ENCODE results near the gene GLI1.
"Not testable (repeated sequence)": the region's sequence is repeated elsewhere in the genome, so short reads cannot be mapped to it uniquely, and the experiment has no call there.

The GLI1 gene

DNA sequence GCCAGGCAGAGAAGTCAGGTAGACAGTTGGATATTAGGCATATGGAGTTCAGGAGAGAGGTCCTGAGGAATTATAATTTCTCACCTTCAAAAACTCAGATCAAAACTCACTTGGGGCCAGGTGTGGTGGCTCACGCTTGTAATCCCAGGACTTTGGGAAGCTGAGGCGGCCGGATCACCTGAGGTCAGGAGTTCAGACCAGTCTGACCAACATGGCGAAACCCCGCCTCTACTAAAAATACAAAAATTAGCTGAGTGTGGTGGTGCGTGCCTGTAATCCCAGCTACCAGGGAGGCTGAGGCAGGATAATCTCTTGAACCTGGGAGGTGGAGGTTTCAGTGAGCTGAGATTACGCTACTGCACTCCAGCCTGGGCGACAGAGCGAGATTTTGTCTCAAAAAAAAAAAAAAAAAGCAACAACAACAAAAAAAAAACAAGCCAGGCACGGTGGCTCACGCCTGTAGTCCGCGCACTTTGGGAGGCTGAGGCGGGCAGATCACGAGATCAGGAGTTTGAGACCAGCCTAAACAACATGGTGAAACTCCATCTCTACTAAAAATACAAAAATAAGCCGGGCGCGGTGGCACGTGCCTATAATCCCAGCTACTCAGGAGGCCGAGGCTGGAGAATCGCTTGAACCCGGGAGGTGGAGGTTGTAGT lies 42.9 kb downstream of the GLI1 start:
- H3K4me1 ChIP-seq (ENCODE audit: control insufficient read depth, low read depth, low read length); H3K56ac ChIP-seq (ENCODE audit: low read length); H3K79me2 ChIP-seq (ENCODE audit: control insufficient read depth, insufficient read depth, low read length); H3K18ac ChIP-seq (ENCODE audit: low read length); DNase-seq; H2BK120ac ChIP-seq (ENCODE audit: low read depth, low read length); H3K9ac ChIP-seq (ENCODE audit: low read length); H3K79me1 ChIP-seq (ENCODE audit: low read length); H2BK15ac ChIP-seq (replicated peaks; ENCODE audit: low read depth); H3K27me3 ChIP-seq (ENCODE audit: insufficient read depth, low read length, poor library complexity); H3K23ac ChIP-seq (ENCODE audit: low read length); H3K4me3 ChIP-seq (ENCODE audit: low read length); H4K8ac ChIP-seq (ENCODE audit: low read depth, low read length); H3K4ac ChIP-seq (ENCODE audit: low read depth, low read length); H4K5ac ChIP-seq (ENCODE audit: low read length); H3K27ac ChIP-seq (ENCODE audit: low read depth, low read length); H2AK5ac ChIP-seq (ENCODE audit: low read length); H2BK5ac ChIP-seq (ENCODE audit: low read length); H3K4me2 ChIP-seq (ENCODE audit: low read length): not testable (repeated sequence)
- H3K36me3 ChIP-seq (ENCODE audit: control insufficient read depth, insufficient read depth, low read length): peaks cover 28% of the 10 kb centered on the region
- no CpG with 5 or more reads among the region's 22 CpGs for WGBS (ENCODE audit: extremely low coverage, insufficient coverage, low lambda C conversion rate)

DNA sequence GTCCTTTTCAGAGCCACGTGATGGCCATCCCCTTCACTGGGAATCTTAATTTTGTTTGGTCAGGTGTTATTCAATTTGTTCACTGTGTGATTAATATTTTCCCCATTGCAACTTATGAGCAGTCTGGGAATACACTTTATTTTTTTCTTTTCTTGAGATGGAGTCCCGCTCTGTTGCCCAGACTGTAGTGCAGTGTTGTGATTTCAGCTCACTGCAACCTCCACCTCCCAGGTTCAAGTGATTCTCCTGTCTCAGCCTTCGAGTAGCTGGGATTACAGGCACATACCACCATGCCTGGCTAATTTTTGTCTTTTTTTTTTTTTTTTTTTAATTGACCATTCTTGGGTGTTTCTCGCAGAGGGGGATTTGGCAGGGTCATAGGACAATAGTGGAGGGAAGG lies 47.0 kb downstream of the GLI1 start:
- WGBS (ENCODE audit: extremely low coverage, insufficient coverage, low lambda C conversion rate): no CpG with 5 or more reads among the region's 4 CpGs
- DNase-seq; H3K27ac ChIP-seq (ENCODE audit: low read depth, low read length); H3K4ac ChIP-seq (ENCODE audit: low read depth, low read length); H2BK15ac ChIP-seq (replicated peaks; ENCODE audit: low read depth); H3K79me1 ChIP-seq (ENCODE audit: low read length); H4K5ac ChIP-seq (ENCODE audit: low read length); H3K18ac ChIP-seq (ENCODE audit: low read length); H3K79me2 ChIP-seq (ENCODE audit: control insufficient read depth, insufficient read depth, low read length); H3K9ac ChIP-seq (ENCODE audit: low read length); H3K4me2 ChIP-seq (ENCODE audit: low read length); H2AK5ac ChIP-seq (ENCODE audit: low read length); H3K4me1 ChIP-seq (ENCODE audit: control insufficient read depth, low read depth, low read length); H3K56ac ChIP-seq (ENCODE audit: low read length); H3K27me3 ChIP-seq (ENCODE audit: insufficient read depth, low read length, poor library complexity); H4K8ac ChIP-seq (ENCODE audit: low read depth, low read length); H3K23ac ChIP-seq (ENCODE audit: low read length); H2BK5ac ChIP-seq (ENCODE audit: low read length); H3K4me3 ChIP-seq (ENCODE audit: low read length); H2BK120ac ChIP-seq (ENCODE audit: low read depth, low read length): not testable (repeated sequence)
- peaks cover 16% of the 10 kb centered on the region for H3K36me3 ChIP-seq (ENCODE audit: control insufficient read depth, insufficient read depth, low read length)

DNA sequence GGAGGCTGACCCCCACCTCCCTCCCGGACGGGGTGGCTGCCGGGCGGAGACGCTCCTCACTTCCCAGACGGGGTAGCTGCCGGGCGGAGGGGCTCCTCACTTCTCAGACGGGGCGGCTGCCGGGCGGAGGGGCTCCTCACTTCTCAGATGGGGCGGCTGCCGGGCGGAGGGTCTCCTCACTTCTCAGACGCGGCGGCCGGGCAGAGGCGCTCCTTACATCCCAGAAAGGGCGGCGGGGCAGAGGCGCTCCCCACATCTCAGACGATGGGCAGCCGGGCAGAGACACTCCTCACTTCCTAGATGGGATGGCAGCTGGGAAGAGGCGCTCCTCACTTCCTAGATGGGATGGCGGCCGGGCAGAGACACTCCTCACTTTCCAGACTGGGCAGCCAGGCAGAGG lies 48.2 kb downstream of the GLI1 start:
- H3K27me3 ChIP-seq (ENCODE audit: insufficient read depth, low read length, poor library complexity); H3K4me2 ChIP-seq (ENCODE audit: low read length); H2BK15ac ChIP-seq (replicated peaks; ENCODE audit: low read depth); H3K9ac ChIP-seq (ENCODE audit: low read length); H3K27ac ChIP-seq (ENCODE audit: low read depth, low read length); H3K79me2 ChIP-seq (ENCODE audit: control insufficient read depth, insufficient read depth, low read length); H2BK120ac ChIP-seq (ENCODE audit: low read depth, low read length); H3K23ac ChIP-seq (ENCODE audit: low read length); H3K4me1 ChIP-seq (ENCODE audit: control insufficient read depth, low read depth, low read length); H3K4me3 ChIP-seq (ENCODE audit: low read length); H4K8ac ChIP-seq (ENCODE audit: low read depth, low read length); H3K4ac ChIP-seq (ENCODE audit: low read depth, low read length); H3K18ac ChIP-seq (ENCODE audit: low read length); H3K56ac ChIP-seq (ENCODE audit: low read length); DNase-seq; H4K5ac ChIP-seq (ENCODE audit: low read length); H2AK5ac ChIP-seq (ENCODE audit: low read length); H3K79me1 ChIP-seq (ENCODE audit: low read length); H2BK5ac ChIP-seq (ENCODE audit: low read length): not testable (repeated sequence)
- peaks cover 24% of the 10 kb centered on the region for H3K36me3 ChIP-seq (ENCODE audit: control insufficient read depth, insufficient read depth, low read length)
- WGBS (ENCODE audit: extremely low coverage, insufficient coverage, low lambda C conversion rate): no CpG with 5 or more reads among the region's 28 CpGs

DNA sequence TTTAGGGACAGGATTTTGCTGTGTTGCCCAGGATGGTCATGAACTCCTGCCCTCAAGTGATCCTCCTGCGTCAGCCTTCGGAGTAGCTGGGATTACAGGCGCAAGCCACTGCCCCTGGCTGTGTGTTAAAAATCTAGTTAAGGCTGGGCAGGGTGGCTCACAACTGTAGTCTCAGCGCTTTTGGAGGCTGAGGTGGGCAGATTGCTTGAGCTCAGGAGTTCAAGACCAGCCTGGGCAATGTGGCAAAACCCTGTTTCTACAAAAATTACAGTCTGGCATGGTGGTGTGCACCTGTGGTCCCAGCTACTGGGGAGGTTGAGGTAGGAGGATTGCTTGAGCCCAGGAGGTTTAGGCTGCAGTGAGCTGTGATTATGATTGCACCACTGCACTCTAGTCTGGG lies 51.6 kb downstream of the GLI1 start:
- H3K4ac ChIP-seq (ENCODE audit: low read depth, low read length): no peak overlapping the region
- no peak overlapping the region for H3K27ac ChIP-seq (ENCODE audit: low read depth, low read length)
- H3K9ac ChIP-seq (ENCODE audit: low read length): no peak overlapping the region
- no peaks in the 10 kb centered on the region for H3K27me3 ChIP-seq (ENCODE audit: insufficient read depth, low read length, poor library complexity)
- peaks cover 2% of the 10 kb centered on the region for H3K79me1 ChIP-seq (ENCODE audit: low read length)
- H3K36me3 ChIP-seq (ENCODE audit: control insufficient read depth, insufficient read depth, low read length): peaks cover 29% of the 10 kb centered on the region
- no peak overlapping the region for H2BK120ac ChIP-seq (ENCODE audit: low read depth, low read length)
- no peak overlapping the region for H2BK5ac ChIP-seq (ENCODE audit: low read length)
- no peak overlapping the region for H4K5ac ChIP-seq (ENCODE audit: low read length)
- H3K56ac ChIP-seq (ENCODE audit: low read length): no peak overlapping the region
- H4K8ac ChIP-seq (ENCODE audit: low read depth, low read length): no peak overlapping the region
- no CpG with 5 or more reads among the region's 4 CpGs for WGBS (ENCODE audit: extremely low coverage, insufficient coverage, low lambda C conversion rate)
- H3K79me2 ChIP-seq (ENCODE audit: control insufficient read depth, insufficient read depth, low read length): no peaks in the 10 kb centered on the region
- no peak overlapping the region for H2AK5ac ChIP-seq (ENCODE audit: low read length)
- H3K23ac ChIP-seq (ENCODE audit: low read length): no peak overlapping the region
- DNase-seq: no peak
- no peak overlapping the region for H2BK15ac ChIP-seq (replicated peaks; ENCODE audit: low read depth)
- H3K18ac ChIP-seq (ENCODE audit: low read length): no peak overlapping the region
- H3K4me1 ChIP-seq (ENCODE audit: control insufficient read depth, low read depth, low read length): no peaks in the 10 kb centered on the region
- H3K4me2 ChIP-seq (ENCODE audit: low read length): no peak overlapping the region
- H3K4me3 ChIP-seq (ENCODE audit: low read length): no peak overlapping the region

DNA sequence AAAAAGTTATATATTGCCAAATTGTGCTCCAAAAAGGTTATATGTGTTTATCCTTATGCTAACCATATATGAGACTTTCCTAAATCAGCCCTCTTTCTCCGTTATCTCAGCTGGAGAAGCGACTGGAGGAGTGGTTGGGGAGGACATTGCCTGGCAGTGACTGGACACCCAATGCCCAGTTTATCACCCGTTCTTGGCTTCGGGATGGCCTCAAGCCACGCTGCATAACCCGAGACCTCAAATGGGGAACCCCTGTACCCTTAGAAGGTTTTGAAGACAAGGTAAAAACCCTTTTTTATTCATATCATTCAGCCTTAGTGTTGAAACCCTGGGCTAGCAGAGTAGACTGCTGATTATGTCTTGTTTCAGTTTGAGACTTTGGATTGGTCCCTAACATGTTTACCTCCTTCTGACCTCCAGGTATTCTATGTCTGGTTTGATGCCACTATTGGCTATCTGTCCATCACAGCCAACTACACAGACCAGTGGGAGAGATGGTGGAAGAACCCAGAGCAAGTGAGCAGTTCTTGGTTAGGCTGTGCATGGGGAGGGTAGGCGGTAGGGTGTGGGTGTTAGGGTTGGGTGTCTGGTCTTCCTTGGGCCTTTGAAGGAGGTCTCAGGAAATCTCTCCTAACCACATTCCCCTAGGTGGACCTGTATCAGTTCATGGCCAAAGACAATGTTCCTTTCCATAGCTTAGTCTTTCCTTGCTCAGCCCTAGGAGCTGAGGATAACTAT lies 52.2 kb downstream of the GLI1 start:
- DNase-seq: no peak

More for the DNA sequence above, 52.2 kb downstream of the GLI1 start:
- no peaks in the 10 kb centered on the region for H3K79me2 ChIP-seq (ENCODE audit: control insufficient read depth, insufficient read depth, low read length)
- no peak overlapping the region for H3K4me2 ChIP-seq (ENCODE audit: low read length)
- WGBS (ENCODE audit: extremely low coverage, insufficient coverage, low lambda C conversion rate): no CpG with 5 or more reads among the region's 7 CpGs
- no peak overlapping the region for H3K18ac ChIP-seq (ENCODE audit: low read length)
- H4K8ac ChIP-seq (ENCODE audit: low read depth, low read length): no peak overlapping the region
- H2BK15ac ChIP-seq (replicated peaks; ENCODE audit: low read depth): no peak overlapping the region
- no peak overlapping the region for H3K9ac ChIP-seq (ENCODE audit: low read length)
- no peak overlapping the region for H2BK120ac ChIP-seq (ENCODE audit: low read depth, low read length)
- H3K27me3 ChIP-seq (ENCODE audit: insufficient read depth, low read length, poor library complexity): no peaks in the 10 kb centered on the region
- H4K5ac ChIP-seq (ENCODE audit: low read length): no peak overlapping the region
- H3K56ac ChIP-seq (ENCODE audit: low read length): no peak overlapping the region
- no peaks in the 10 kb centered on the region for H3K4me1 ChIP-seq (ENCODE audit: control insufficient read depth, low read depth, low read length)
- no peak overlapping the region for H3K27ac ChIP-seq (ENCODE audit: low read depth, low read length)
- H3K4ac ChIP-seq (ENCODE audit: low read depth, low read length): no peak overlapping the region
- no peak overlapping the region for H3K4me3 ChIP-seq (ENCODE audit: low read length)
- H3K23ac ChIP-seq (ENCODE audit: low read length): no peak overlapping the region
- H2BK5ac ChIP-seq (ENCODE audit: low read length): no peak overlapping the region
- H3K79me1 ChIP-seq (ENCODE audit: low read length): peaks cover 4% of the 10 kb centered on the region
- H2AK5ac ChIP-seq (ENCODE audit: low read length): no peak overlapping the region
- H3K36me3 ChIP-seq (ENCODE audit: control insufficient read depth, insufficient read depth, low read length): peaks cover 32% of the 10 kb centered on the region

All from mesendoderm (in vitro differentiated cells).